HCT116 (cell line): ENCODE results near the gene ACSM4. TPM values are rescaled to one million over a fixed set of nuclear protein-coding genes. Genes with fewer than 3 reads are reported as not detected.

Source experiments
- ATAC-seq: fragments of 200-7000 bp; cut with Tn5 transposase; 2 replicates; pipeline ENCODE4 v1.9.1; 2020; ENCODE audit warnings: mild to moderate bottlenecking, moderate library complexity
- BruUV-seq: library from RNA; stranded (reverse); fragments of 400-500 nt; replicated peaks from 2 replicates; lab custom pipeline; 2021; lab: Mats Ljungman, UMichigan
- CTCF ChIA-PET: fragments of 300-600 bp; sonication (Branson Sonifier 250); formaldehyde crosslinking; loops from one replicate; lab custom pipeline; 2021; ENCODE audit warnings: antibody characterized with exemption; lab: Charles Lee
- POLR2A ChIA-PET: fragments of 300-600, 350-600 bp; sonication (Branson Sonifier 250); formaldehyde crosslinking; loops from one replicate; lab custom pipeline; 2021; ENCODE audit warnings: antibody characterized with exemption; lab: Charles Lee
- RAD21 ChIA-PET, 2 experiments: fragments of 300-600 bp; sonication (Branson Sonifier 250); formaldehyde crosslinking; loops; one replicate each; lab custom pipeline; 2023; ENCODE audit warnings: low total read pairs in 2 of 2; ENCODE audit not compliant: uncharacterized antibody in 2 of 2, unreplicated experiment in 2 of 2, low non-redundant PET in 1 of 2; lab: Charles Lee
- DNase-seq: peaks from one replicate; pipeline ENCODE4 v3.0.0-alpha.2; 2010; ENCODE audit warnings: low read depth, low spot score
- H2AFZ ChIP-seq: fragments of 200-600 bp; shearing (Covaris generic), sonication (generic); 2 replicates; pipeline ENCODE4 v1.6.1; 2017; ENCODE audit warnings: low read depth, mixed run types, mixed read lengths, antibody characterized with exemption, low read length; ENCODE audit not compliant: poor library complexity, severe bottlenecking
- H3K27ac ChIP-seq: 2 replicates; pipeline ENCODE4 v1.5.1; 2012; ENCODE audit warnings: low read depth, low read length
- H3K27me3 ChIP-seq: fragments of 200-600 bp; sonication (generic); 2 replicates; pipeline ENCODE4 v1.6.1; 2016; ENCODE audit warnings: mixed run types, low read length, mixed read lengths; ENCODE audit not compliant: insufficient read depth
- H3K36me3 ChIP-seq, 2 experiments: fragments of 200-500 bp in 1 of 2; fragments of 200-600 bp in 1 of 2; sonication (Bioruptor generic) in 1 of 2; sonication (generic) in 1 of 2; 2 replicates each; pipeline versions ENCODE4 v1.5.1 to v1.6.1; 2014 to 2016; ENCODE audit warnings: low read length in 2 of 2, inconsistent platforms in 1 of 2, mixed read lengths in 1 of 2, mixed run types in 1 of 2; ENCODE audit not compliant: insufficient read depth in 2 of 2, control insufficient read depth in 1 of 2
- H3K4me1 ChIP-seq, 2 experiments: fragments of 200-600 bp in 1 of 2; sonication (generic) in 1 of 2; 2 replicates each; pipeline versions ENCODE4 v1.5.1 to v1.6.1; 2012 to 2017; ENCODE audit warnings: low read length in 2 of 2, inconsistent platforms in 1 of 2, mild to moderate bottlenecking in 1 of 2, mixed read lengths in 1 of 2, mixed run types in 1 of 2, moderate library complexity in 1 of 2; ENCODE audit not compliant: insufficient read depth in 2 of 2, control insufficient read depth in 1 of 2
- H3K4me2 ChIP-seq: fragments of 200-600 bp; sonication (generic); 2 replicates; pipeline ENCODE4 v1.6.1; 2017; ENCODE audit warnings: mixed run types, low read length, mixed read lengths
- H3K4me3 ChIP-seq, 2 experiments: fragments of 200-600 bp in 1 of 2; sonication (generic) in 1 of 2; replicated peaks in 1 of 2; 2 replicates each; pipeline ENCODE4 v1.5.1; 2011 to 2016; ENCODE audit warnings: low read length in 2 of 2, control low read depth in 1 of 2, low read depth in 1 of 2, mild to moderate bottlenecking in 1 of 2, mixed read lengths in 1 of 2, mixed run types in 1 of 2
- H3K79me2 ChIP-seq: fragments of 200-600 bp; sonication (generic); 2 replicates; pipeline ENCODE4 v1.6.1; 2017; ENCODE audit warnings: mild to moderate bottlenecking, mixed run types, low read length, moderate library complexity, mixed read lengths; ENCODE audit not compliant: insufficient read depth
- H3K9ac ChIP-seq: fragments of 200-600 bp; sonication (generic); 2 replicates; pipeline ENCODE4 v1.6.1; 2016; ENCODE audit warnings: low read length, mixed read lengths
- H3K9me2 ChIP-seq: fragments of 200-600 bp; sonication (generic), shearing (Covaris generic); 2 replicates; pipeline ENCODE4 v1.6.1; 2017; ENCODE audit warnings: mixed run types, mild to moderate bottlenecking, moderate library complexity; ENCODE audit not compliant: insufficient read depth
- H3K9me3 ChIP-seq, 2 experiments: fragments of 200-500 bp in 1 of 2; fragments of 200-600 bp in 1 of 2; sonication (Bioruptor generic) in 1 of 2; sonication (generic) in 1 of 2; 2 replicates each; pipeline ENCODE4 v1.6.1; 2014 to 2017; ENCODE audit warnings: low read length in 2 of 2, mixed read lengths in 2 of 2, inconsistent platforms in 1 of 2, low read depth in 1 of 2, mild to moderate bottlenecking in 1 of 2, mixed run types in 1 of 2, moderate library complexity in 1 of 2; ENCODE audit not compliant: control insufficient read depth in 1 of 2, insufficient read depth in 1 of 2
- H4K20me1 ChIP-seq: fragments of 200-600 bp; sonication (generic), shearing (Covaris generic); 2 replicates; pipeline ENCODE4 v1.6.1; 2017; ENCODE audit warnings: mixed run types, mild to moderate bottlenecking, moderate library complexity; ENCODE audit not compliant: insufficient read depth
- ATF3 ChIP-seq: IDR thresholded peaks from 2 replicates; pipeline ENCODE4 v1.6.1; 2012
- CBX3 ChIP-seq: IDR thresholded peaks from 2 replicates; pipeline ENCODE4 v1.6.1; 2012; ENCODE audit warnings: low read depth
- CEBPB ChIP-seq: IDR thresholded peaks from 2 replicates; pipeline ENCODE4 v1.6.1; 2012; ENCODE audit warnings: low read depth
- CTCF ChIP-seq, 3 experiments: fragments of 200-600 bp in 1 of 3; sonication (generic) in 1 of 3; IDR thresholded peaks in 2 of 3; conservative IDR thresholded peaks in 1 of 3; 2 replicates each; pipeline ENCODE4 v1.5.1; 2012 to 2017; ENCODE audit warnings: low read depth in 2 of 3, low read length in 2 of 3, antibody characterized with exemption in 1 of 3, borderline replicate concordance in 1 of 3, control low read depth in 1 of 3, mild to moderate bottlenecking in 1 of 3, mixed read lengths in 1 of 3, mixed run types in 1 of 3, moderate library complexity in 1 of 3; ENCODE audit not compliant: insufficient read depth in 1 of 3
- ELF1 ChIP-seq: IDR thresholded peaks from 2 replicates; pipeline ENCODE4 v1.6.1; 2012; ENCODE audit warnings: low read depth, borderline replicate concordance
- JUND ChIP-seq: IDR thresholded peaks from 2 replicates; pipeline ENCODE4 v1.6.1; 2012
- MAX ChIP-seq: IDR thresholded peaks from 2 replicates; pipeline ENCODE4 v1.6.1; 2012
- POLR2A ChIP-seq: IDR thresholded peaks from 2 replicates; pipeline ENCODE4 v1.7.0; 2011; ENCODE audit warnings: borderline replicate concordance; ENCODE audit not compliant: insufficient read depth, insufficient read length; ENCODE audit errors: extremely low read depth
- POLR2AphosphoS5 ChIP-seq: IDR thresholded peaks from 2 replicates; pipeline ENCODE4 v1.6.1; 2011; ENCODE audit warnings: mild to moderate bottlenecking, low read depth, low read length, moderate library complexity
- RAD21 ChIP-seq: IDR thresholded peaks from 2 replicates; pipeline ENCODE4 v1.6.1; 2012; ENCODE audit warnings: low read depth, mild to moderate bottlenecking
- SIN3A ChIP-seq: IDR thresholded peaks from 2 replicates; pipeline ENCODE4 v1.6.1; 2012; ENCODE audit warnings: low read depth
- SP1 ChIP-seq: IDR thresholded peaks from 2 replicates; pipeline ENCODE4 v1.6.1; 2012; ENCODE audit warnings: low read depth
- SRF ChIP-seq: IDR thresholded peaks from 2 replicates; pipeline ENCODE4 v1.6.1; 2012; ENCODE audit warnings: low read depth
- TCF7L2 ChIP-seq: IDR thresholded peaks from 2 replicates; pipeline ENCODE4 v1.7.0; 2011; ENCODE audit warnings: borderline replicate concordance, inconsistent platforms; ENCODE audit not compliant: insufficient read depth, insufficient read length; ENCODE audit errors: extremely low read depth
- ZNF274 ChIP-seq: fragments of 200-500 bp; sonication (Bioruptor generic); IDR thresholded peaks from 2 replicates; pipeline ENCODE4 v1.6.1; 2014; ENCODE audit warnings: mild to moderate bottlenecking, low read depth, low read length, inconsistent platforms
- intact Hi-C: fragments of 100-400 bp; cut with micrococcal nuclease; formaldehyde crosslinking; loops from 2 replicates; pipeline ENCODE4 v1.10.0; 2022
- total RNA-seq: library from RNA; stranded (reverse); gene quantifications from one replicate; pipeline ENCODE4 v1.2.1, GENCODE V29; 2021; ENCODE audit not compliant: unreplicated experiment

The ACSM4 gene
- total RNA-seq, 1 experiment from 2014 or later = not detected

- TF ChIP-seq TCF7L2 = no peak
- TF ChIP-seq RAD21 = no peak
- no peak for TF ChIP-seq MAX
- no peak for TF ChIP-seq SRF
- TF ChIP-seq CTCF (IDR thresholded peaks at IDR 0.05 in 2 of 3, conservative IDR thresholded peaks at IDR 0.05 in 1 of 3; ENCODE audit: borderline replicate concordance in 1 of 3, insufficient read depth in 1 of 3, low read depth in 2 of 3, low read length in 2 of 3) = no peak
- no peak for TF ChIP-seq SIN3A
- TF ChIP-seq ATF3 = no peak
- no peak for TF ChIP-seq JUND
- TF ChIP-seq ELF1 = no peak
- TF ChIP-seq SP1 = no peak
- TF ChIP-seq POLR2A = no peak
- TF ChIP-seq CBX3 = no peak
- no peak for TF ChIP-seq CEBPB
- no peak for TF ChIP-seq ZNF274
- no peak for TF ChIP-seq POLR2AphosphoS5
- Histone ChIP-seq H3K27ac (no peak overlapping the region), H3K36me3 (no peaks in the 10 kb centered on the region), H3K79me2 (no peaks in the 10 kb centered on the region), H3K4me1 (no peaks in the 10 kb centered on the region), H3K9ac (no peak overlapping the region), H4K20me1 (no peaks in the 10 kb centered on the region), H3K4me2 (no peak overlapping the region), H3K27me3 (no peaks in the 10 kb centered on the region), H3K4me3 (no peak overlapping the region), H3K9me2 (no peaks in the 10 kb centered on the region), H3K9me3 (no peaks in the 10 kb centered on the region), H2AFZ (no peak overlapping the region)
- CTCF ChIA-PET = no interaction called here
- intact Hi-C loops = no loop called here
- DNase-seq (no peak), ATAC-seq (no peak)
- no TSS peak for BruUV-seq
- RAD21 ChIA-PET = no interaction called here
- POLR2A ChIA-PET = no interaction called here
Measured at GRCh38 chr12:7352661-7353060, 48.8 kb downstream of the ACSM4 start.
